ENCODE data around the gene LYVE1.

The LYVE1 gene

GRCh38 chr11:10592331-10592730 lies 23.9 kb upstream of the LYVE1 start:
- no peak for DNase-seq (ENCODE audit: low read depth in 2 of 2)

- DNase-seq (ENCODE audit: low read depth in 2 of 2), result no peak
Observed at GRCh38 chr11:10591741-10592140, 23.3 kb upstream of the LYVE1 start.

GRCh38 chr11:10590218-10590915 lies 21.9 kb upstream of the LYVE1 start:
- no peak for DNase-seq (ENCODE audit: low read depth in 2 of 2)

DNA sequence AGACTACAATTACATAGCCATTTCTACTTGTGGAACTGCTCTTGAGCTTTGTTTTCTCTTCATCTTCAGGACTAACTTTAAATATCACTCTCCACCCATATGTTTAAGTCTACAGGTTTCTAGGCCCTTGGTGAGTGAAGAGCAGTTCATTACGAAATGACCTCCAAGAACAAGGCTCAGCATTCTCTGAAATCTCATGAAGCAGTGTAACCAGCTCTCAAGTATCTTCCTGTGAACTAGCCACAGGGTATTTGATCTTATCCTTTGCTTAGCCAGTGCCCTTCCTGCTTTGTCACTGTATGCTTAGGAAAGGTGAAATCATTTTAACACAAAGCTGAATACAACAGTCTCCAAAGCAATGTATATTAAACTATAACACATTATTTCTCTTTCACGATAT lies 20.4 kb upstream of the LYVE1 start:
- no peak for DNase-seq (ENCODE audit: low read depth in 2 of 2)

DNA sequence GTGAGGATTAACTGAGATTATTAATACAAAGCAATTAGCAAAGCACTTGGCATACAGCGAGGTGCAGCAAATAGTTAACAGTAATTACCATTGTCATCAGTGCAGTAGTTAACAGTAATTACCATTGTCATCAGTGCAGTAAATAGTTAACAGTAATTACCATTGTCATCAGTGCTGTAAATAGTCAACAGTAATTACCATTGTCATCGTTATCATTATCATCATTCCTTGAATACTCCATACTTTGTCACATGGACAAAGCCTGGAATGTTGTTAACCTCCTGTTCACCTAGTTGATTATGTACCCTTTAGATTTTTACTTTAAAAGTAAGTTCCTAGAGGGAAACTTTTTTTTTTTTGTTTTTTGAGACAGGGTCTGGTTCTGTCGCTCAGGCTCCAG lies 19.5 kb upstream of the LYVE1 start:
- DNase-seq (ENCODE audit: low read depth in 2 of 2), result no peak

- no peak for DNase-seq (ENCODE audit: low read depth in 2 of 2)
Observed at GRCh38 chr11:10587388-10587787, 18.9 kb upstream of the LYVE1 start.

DNA sequence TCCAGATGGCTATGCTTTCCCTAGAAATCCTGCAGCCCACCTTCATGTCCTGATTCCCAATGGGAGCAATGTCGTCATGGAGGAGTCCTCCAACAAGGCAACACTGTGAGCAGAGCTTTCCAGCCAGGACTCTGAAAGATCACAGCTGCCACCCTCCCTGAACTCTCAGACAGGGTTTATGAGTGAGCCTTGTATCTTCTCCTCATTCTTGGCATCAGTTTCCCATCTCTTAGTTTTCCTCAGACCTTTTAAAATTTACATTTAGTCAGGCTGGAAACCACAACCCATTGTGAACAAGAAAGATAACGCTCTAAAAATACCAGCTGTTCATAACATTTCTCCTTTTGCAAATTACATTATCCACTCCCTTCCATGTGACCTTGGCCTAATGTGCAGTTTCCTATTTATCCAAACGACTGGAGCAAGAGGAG lies 15.6 kb upstream of the LYVE1 start:
- no peak for DNase-seq (ENCODE audit: low read depth in 2 of 2)

- no peak for DNase-seq (ENCODE audit: low read depth in 2 of 2)
Observed at GRCh38 chr11:10581481-10582019, 13.1 kb upstream of the LYVE1 start.

DNA sequence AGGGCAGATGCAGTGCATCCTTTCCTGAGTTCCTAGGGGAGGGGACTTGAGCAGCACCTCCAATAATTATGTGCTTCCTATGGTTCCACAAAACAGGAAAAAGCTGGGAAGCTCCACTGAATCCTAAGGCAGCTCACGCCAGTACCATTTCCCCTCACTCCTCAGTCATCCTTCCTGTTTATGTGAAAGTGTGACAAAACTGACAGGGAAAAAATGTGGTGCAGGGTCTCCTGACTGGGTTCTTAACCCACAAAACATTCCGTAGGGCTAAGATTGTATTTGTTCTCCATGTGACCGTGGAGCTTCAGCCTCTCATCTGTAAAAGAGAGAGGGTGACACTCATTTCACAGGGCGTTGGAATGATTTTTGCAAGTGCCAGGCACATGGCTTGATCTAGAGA lies 12.2 kb upstream of the LYVE1 start:
- DNase-seq (ENCODE audit: low read depth in 2 of 2), result no peak

GRCh38 chr11:10579700-10580099 lies 11.2 kb upstream of the LYVE1 start:
- DNase-seq (ENCODE audit: low read depth in 2 of 2), result no peak

- DNase-seq (ENCODE audit: low read depth in 2 of 2), result no peak
Observed at GRCh38 chr11:10576035-10576398, 7.6 kb upstream of the LYVE1 start.

DNA sequence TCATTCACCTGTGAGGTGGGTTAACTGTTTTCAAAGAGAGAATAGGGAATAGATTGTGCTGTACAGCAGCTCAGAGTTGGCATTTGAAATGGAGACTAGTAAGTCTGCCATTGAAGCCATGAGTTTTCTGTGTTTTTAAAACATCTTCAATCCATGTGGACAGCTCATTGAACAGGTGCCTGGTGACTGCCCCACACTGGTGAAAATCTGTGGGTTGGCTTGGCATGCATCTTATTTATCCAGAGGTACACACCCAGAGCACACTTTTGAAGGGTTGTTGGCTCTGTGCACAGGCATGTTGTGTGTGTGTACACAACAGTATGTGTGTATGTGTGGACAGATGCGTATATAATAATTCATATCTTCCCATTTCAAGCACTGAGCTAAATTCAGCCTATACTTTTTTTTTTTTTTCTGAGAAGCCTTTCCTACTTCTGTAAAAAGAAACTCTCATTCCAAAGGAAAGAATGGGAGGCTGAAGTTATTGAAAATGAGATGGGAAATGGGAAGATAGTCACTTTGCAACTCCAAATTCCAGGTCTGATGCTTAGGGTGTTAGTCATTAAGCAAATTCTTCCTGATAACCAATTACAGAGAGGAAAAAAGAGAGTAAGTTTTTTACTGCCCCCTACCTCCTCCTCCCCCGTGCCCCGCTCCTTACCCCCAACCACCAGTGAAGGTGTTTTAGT lies 7.0 kb upstream of the LYVE1 start:
- DNase-seq (ENCODE audit: low read depth in 2 of 2), result no peak

DNA sequence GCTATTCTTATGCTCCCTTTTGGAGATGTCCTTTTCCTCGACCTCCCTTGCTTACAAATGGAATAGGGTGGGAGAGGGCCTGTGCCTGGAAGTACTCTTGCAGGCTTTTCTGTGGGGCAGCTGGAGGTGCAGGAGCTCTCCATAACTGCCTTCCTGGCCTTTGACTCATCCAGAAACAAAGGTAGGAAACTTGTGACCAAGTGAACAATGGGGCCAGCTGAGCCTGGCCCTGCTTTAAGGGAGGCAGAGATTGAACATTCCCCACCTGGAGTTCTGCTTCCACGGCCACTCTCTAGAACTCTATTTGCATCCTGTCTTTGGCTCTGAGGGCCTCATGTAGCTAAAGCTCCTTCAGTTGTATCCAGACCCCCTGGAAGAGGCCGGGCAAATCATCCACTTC lies 5.1 kb upstream of the LYVE1 start:
- DNase-seq (ENCODE audit: low read depth in 2 of 2), result no peak

GRCh38 chr11:10573028-10573427 lies 4.6 kb upstream of the LYVE1 start:
- DNase-seq (ENCODE audit: low read depth in 2 of 2), result no peak

GRCh38 chr11:10572533-10572932 lies 4.1 kb upstream of the LYVE1 start:
- DNase-seq (ENCODE audit: low read depth in 2 of 2), result no peak

- no peak for DNase-seq (ENCODE audit: low read depth in 2 of 2)
Observed at GRCh38 chr11:10567446-10567845, 1.0 kb downstream of the LYVE1 start.

- DNase-seq (ENCODE audit: low read depth in 2 of 2), result no peak
Observed at GRCh38 chr11:10566257-10566957, 2.1 kb downstream of the LYVE1 start.

DNA sequence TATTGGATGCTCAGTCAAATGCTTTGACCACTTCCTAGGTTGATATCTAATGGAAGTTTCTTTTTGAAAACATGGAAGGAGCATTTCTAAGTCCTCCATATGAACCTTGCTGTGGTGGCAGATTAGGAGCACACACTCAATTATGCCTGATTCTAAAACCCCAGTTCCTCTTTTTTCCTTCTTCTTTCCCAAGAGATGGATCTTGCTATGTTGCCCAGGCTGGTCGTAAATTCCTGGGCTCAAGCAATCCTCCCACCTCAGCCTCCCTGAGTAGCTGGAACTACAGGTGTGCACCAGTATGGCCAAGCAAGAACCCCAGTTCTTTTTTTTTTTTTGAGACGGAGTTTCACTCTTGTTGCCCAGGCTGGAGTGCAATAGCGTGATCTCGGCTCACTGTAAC lies 3.0 kb downstream of the LYVE1 start:
- no peak for DNase-seq (ENCODE audit: low read depth in 2 of 2)

DNA sequence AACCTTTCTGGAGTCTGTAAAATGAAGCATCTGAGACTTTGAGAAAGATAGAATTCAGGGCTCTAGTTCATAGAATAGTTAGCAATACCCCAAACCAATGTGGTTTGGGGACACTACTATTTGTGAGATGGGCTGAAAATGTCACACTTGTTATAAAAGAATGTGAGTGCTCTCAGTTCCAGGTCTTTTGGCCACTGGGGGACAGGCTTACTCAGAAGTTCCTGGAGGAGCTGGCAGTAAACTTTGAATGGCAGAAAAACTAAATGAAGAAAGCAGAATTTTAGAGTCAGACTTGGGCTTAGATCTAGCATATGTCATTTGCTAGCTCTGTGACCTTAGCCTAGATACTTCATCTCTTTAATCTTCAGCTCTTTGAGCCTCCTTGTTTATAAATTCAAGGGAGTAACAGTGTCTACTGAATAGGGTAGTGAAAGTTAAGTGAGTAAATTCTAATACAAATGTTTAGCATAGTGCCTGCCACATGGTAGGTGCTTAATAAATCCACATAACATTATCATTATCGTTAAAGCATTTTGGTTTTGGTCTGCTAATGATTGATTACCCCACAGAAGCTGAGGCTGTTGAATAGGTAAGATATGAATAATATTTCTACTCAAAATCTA lies 3.7 kb downstream of the LYVE1 start:
- no peak for DNase-seq (ENCODE audit: low read depth in 2 of 2)

DNA sequence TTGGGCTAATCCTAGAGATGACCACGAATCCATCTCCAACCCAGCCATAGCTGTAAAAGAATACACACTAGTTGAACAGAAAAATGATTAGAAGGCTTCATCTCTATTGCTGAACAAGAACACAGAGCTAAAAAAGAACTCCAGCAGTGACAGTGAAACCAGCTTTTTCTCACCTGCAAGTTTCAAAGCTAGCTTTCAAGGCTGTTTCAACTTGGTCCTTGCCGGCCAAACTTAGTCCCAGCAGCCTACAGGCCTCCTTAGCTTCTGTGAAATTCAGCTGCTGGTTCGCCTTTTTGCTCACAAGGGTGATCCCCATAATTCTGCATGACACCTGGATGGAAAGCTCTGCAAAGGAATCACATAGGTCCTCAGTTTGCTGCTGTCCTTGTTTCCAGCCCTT lies 4.4 kb downstream of the LYVE1 start:
- DNase-seq (ENCODE audit: low read depth in 2 of 2), result no peak

DNA sequence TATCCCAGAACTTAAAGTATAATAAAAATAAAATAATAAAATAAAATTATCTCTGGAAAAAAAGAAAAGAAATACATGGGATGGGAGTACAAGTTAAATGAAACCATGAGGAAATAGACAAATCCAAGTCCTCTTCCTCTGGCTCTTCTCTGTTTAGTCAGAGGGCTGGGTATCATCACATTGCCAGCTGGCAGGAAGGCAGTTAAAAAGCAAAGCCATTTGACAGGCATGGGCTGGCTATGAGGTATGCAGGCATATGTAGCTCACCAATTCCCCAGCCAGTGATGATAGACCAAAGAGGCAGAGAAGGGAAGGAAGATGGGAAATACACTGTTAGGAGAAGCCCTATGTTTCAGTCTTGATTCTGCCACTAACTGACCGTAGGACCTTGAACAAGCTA lies 6.5 kb downstream of the LYVE1 start:
- DNase-seq (ENCODE audit: low read depth in 2 of 2), result no peak

GRCh38 chr11:10561043-10561818 lies 7.2 kb downstream of the LYVE1 start:
- no peak for DNase-seq (ENCODE audit: low read depth in 2 of 2)
